ENCODE data around the gene MAP1S. TPM values are rescaled to one million over a fixed set of nuclear protein-coding genes. Genes with fewer than 3 reads are reported as not detected.

The MAP1S gene
- total and polyA plus RNA-seq, 2 of the 13 experiments (the other 11 are each of a cell fraction or from before 2014, with no cell fraction given), result 3.8 to 7.3 TPM

- TF ChIP-seq ZNF569 (CRISPR knock-in tag; IDR thresholded peaks at IDR 0.05; ENCODE audit: borderline replicate concordance), result no peak
- no peak for TF ChIP-seq RORA (CRISPR knock-in tag; IDR thresholded peaks at IDR 0.05)
- no peak for TF ChIP-seq AFF4 (CRISPR knock-in tag; IDR thresholded peaks at IDR 0.05)
- peak; percentile 92 for TF ChIP-seq PITX1 (CRISPR knock-in tag; IDR thresholded peaks at IDR 0.05)
- peak; percentile 32; the same call in 1 of the 2 replicates for TF ChIP-seq IKZF5 (CRISPR knock-in tag; IDR thresholded peaks at IDR 0.05)
- TF ChIP-seq FOXA1 (IDR thresholded peaks at IDR 0.05), result no peak
- TF ChIP-seq FOXA1 (CRISPR knock-in tag; IDR thresholded peaks at IDR 0.05), result peak; percentile 95
- no peak for TF ChIP-seq ZNF747 (CRISPR knock-in tag; IDR thresholded peaks at IDR 0.05; ENCODE audit: borderline replicate concordance)
- TF ChIP-seq KDM2A (CRISPR knock-in tag; IDR thresholded peaks at IDR 0.05; ENCODE audit: borderline replicate concordance, low read depth), result peak; percentile 48; the same call in 1 of the 2 replicates
- no peak for TF ChIP-seq ZNF484 (CRISPR knock-in tag; IDR thresholded peaks at IDR 0.05; ENCODE audit: borderline replicate concordance, low read depth)
- peak; percentile 42; the same call in 1 of the 2 replicates for TF ChIP-seq POGZ (CRISPR knock-in tag; IDR thresholded peaks at IDR 0.05)
- TF ChIP-seq ZNF589 (CRISPR knock-in tag; conservative IDR thresholded peaks at IDR 0.05), result peak; percentile 46; the same call in 1 of the 2 replicates
- peak; percentile 79 for TF ChIP-seq TARDBP (CRISPR knock-in tag; IDR thresholded peaks at IDR 0.05)
- TF ChIP-seq MYC (CRISPR knock-in tag; IDR thresholded peaks at IDR 0.05; ENCODE audit: borderline replicate concordance), result peak; percentile 84; the same call in 1 of the 2 replicates
- peak; percentile 52 for TF ChIP-seq FOSL2 (CRISPR knock-in tag; IDR thresholded peaks at IDR 0.05)
- peak; percentile 89 for TF ChIP-seq ZNF687 (CRISPR knock-in tag; IDR thresholded peaks at IDR 0.05)
- TF ChIP-seq ZNF3 (CRISPR knock-in tag; IDR thresholded peaks at IDR 0.05), result peak; percentile 78
- peak; percentile 34; the same call in 1 of the 2 replicates for TF ChIP-seq ATF2 (CRISPR knock-in tag; IDR thresholded peaks at IDR 0.05)
- peak; percentile 74 for TF ChIP-seq DPF2 (CRISPR knock-in tag; IDR thresholded peaks at IDR 0.05; ENCODE audit: borderline replicate concordance, low read depth)
Measured at GRCh38 chr19:17765069-17765618, 45.9 kb downstream of the MAP1S start (continued).
